HEK293 (cell line): ENCODE measurements around the gene VWA5A.

Experiments
- CTCF ChIP-seq: fragments of 450-650 bp; formaldehyde crosslinking; IDR thresholded peaks from 2 replicates; pipeline ENCODE4 v1.5.1; 2016; ENCODE audit warnings: missing biosample characterization, missing genetic modification characterization
- ZBTB44 ChIP-seq: fragments of 450-650 bp; IDR thresholded peaks from 2 replicates; pipeline ENCODE4 v1.5.1; 2018; ENCODE audit warnings: missing biosample characterization, mild to moderate bottlenecking, missing genetic modification characterization
- ZFP37 ChIP-seq: fragments of 450-650 bp; formaldehyde crosslinking; IDR thresholded peaks from 2 replicates; pipeline ENCODE4 v1.5.1; 2016; ENCODE audit warnings: missing biosample characterization, missing genetic modification characterization
- ZNF211 ChIP-seq: fragments of 450-650 bp; formaldehyde crosslinking; IDR thresholded peaks from 2 replicates; pipeline ENCODE4 v1.5.1; 2016; ENCODE audit warnings: low read depth, missing biosample characterization, missing genetic modification characterization
- ZNF214 ChIP-seq: fragments of 450-650 bp; formaldehyde crosslinking; IDR thresholded peaks from 2 replicates; pipeline ENCODE4 v1.5.1; 2017; ENCODE audit warnings: missing biosample characterization, mild to moderate bottlenecking, missing genetic modification characterization, borderline replicate concordance

- TF ChIP-seq ZNF214 (tag by site-specific recombination) (no peak), CTCF (tag by site-specific recombination) (no peak), ZBTB44 (tag by site-specific recombination) (no peak), ZNF211 (tag by site-specific recombination) (no peak), ZFP37 (no peak)
Measured at GRCh38 chr11:124195189-124195734, 80.0 kb downstream of the VWA5A start.
